ENCODE results near the gene NFU1. TPM values are rescaled to one million over a fixed set of nuclear protein-coding genes. Genes with fewer than 3 reads are reported as not detected.

NFU1 gene
- total and polyA plus RNA-seq, 2 of the 13 experiments (the other 11 are each of a cell fraction or from before 2014, with no cell fraction given) = 39.1 to 84.0 TPM

DNA sequence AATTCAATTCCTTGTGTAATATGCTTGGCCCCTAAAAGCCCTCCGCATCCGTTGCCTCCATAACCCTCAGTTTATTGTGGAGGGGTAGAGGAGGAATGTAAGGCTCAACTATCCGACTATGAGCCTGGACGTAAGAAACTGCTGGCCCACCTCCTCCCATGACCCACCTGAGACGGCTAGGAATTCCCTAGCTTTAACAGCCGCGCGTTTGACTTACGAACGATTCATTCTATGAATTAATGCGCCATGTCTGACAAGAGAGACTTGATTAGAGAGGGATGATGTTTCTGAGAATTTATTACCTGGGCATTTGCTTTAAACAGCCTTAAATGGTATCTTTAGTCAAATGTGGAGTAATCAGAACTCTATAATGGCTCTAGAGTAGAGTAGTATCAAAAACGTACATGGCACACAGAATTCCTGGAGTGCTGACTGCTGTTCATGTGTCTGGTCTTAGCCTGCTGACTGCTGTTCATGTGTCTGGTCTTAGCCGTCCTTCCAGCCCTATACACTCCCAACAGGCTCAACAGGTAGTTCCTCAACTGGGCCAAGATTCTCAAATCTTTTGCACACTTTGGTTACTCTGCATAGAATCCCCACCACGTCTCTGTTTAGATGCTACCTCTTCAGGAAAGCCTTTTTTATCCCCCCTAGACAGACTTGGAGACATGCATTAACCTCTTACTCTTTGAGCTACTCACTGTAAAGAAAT, 49.3 kb downstream of the NFU1 start:
- intact Hi-C loops (cut with micrococcal nuclease; ENCODE audit: unreplicated experiment) (loop anchor here (2.0 to 10.0 kb wide), 2 partner anchors 49 to 213 kb away; partner anchors contain the start of gene NFU1), in situ Hi-C loops (cut with HindIII; ENCODE audit: extremely low pct_ligation_motif_present, low pct_unique_long_range_greater_than_20kb) (no loop called here)
- BruUV-seq (replicated peaks) = TSS peak; percentile 99
- H3K79me2 ChIP-seq (ENCODE audit: insufficient read depth, low read length) = peaks cover 42% of the 10 kb centered on the region
- H3K27ac ChIP-seq (ENCODE audit: extremely low read length, insufficient read depth, low read length) = peak overlapping the region; percentile 80
- H3K4me1 ChIP-seq (ENCODE audit: insufficient read depth, low read length) = peaks cover 45% of the 10 kb centered on the region
- FAIRE-seq = no peak
- H4K20me1 ChIP-seq (ENCODE audit: insufficient read depth, low read length) = peaks cover 9% of the 10 kb centered on the region
- DNase-seq (ENCODE audit: low spot score) = peak; percentile 25
- no peaks in the 10 kb centered on the region for H3K9me3 ChIP-seq (ENCODE audit: low read length)
- H3K27me3 ChIP-seq (ENCODE audit: control insufficient read depth in 1 of 2, insufficient read depth in 2 of 2, low read length in 2 of 2) = no peaks in the 10 kb centered on the region; a peak in 1 of 5 replicates
- H3K36me3 ChIP-seq (replicated peaks in 1 of 2; ENCODE audit: control insufficient read depth in 1 of 2, insufficient read depth in 2 of 2, low read length in 2 of 2) = peaks cover 0 to under 1% of the 10 kb centered on the region in 2 experiments; a peak in 1 of 5 replicates
- H3K4me3 ChIP-seq (replicated peaks in 1 of 3; ENCODE audit: insufficient read depth in 1 of 3, low read depth in 2 of 3, low read length in 3 of 3) = peak overlapping the region; percentile 79 to 99 (median 93)
- H3K4me2 ChIP-seq (ENCODE audit: low read depth, low read length) = peak overlapping the region; percentile 94
- POLR2A ChIA-PET = interaction anchor here (1.0 to 1.6 kb wide), 3 partner anchors 9 to 49 kb away, joined by 3 to 9 read pairs (median 4); partner anchors contain the start of gene NFU1
- peak overlapping the region; percentile 88 for H3K9ac ChIP-seq (ENCODE audit: insufficient read depth, low read depth, low read length)
- WGBS (ENCODE audit: low lambda C conversion rate) = 60% methylated on average over 14 of the region's 14 CpGs
- CTCF ChIA-PET (ENCODE audit: low intra/inter-chr PET ratio, low total read pairs) = no interaction called here
- peak; percentile 23 for ATAC-seq
- peak overlapping the region; percentile 3 for H2AFZ ChIP-seq (ENCODE audit: low read length)
- TF ChIP-seq BRD4 (CRISPR knock-in tag; IDR thresholded peaks at IDR 0.05) (no peak; the same call in 1 of the 2 replicates), CHD2 (IDR thresholded peaks at IDR 0.05; ENCODE audit: low read depth, low read length) (no peak), XRCC5 (optimal IDR thresholded peaks at IDR 0.05; ENCODE audit: low read length) (no peak), CENPX (CRISPR knock-in tag; IDR thresholded peaks at IDR 0.05) (no peak), YEATS2 (CRISPR knock-in tag; IDR thresholded peaks at IDR 0.05; ENCODE audit: borderline replicate concordance) (no peak), HOXD1 (CRISPR knock-in tag; IDR thresholded peaks at IDR 0.05) (no peak), KLF12 (CRISPR knock-in tag; IDR thresholded peaks at IDR 0.05; ENCODE audit: borderline replicate concordance) (no peak), KLF6 (CRISPR knock-in tag; IDR thresholded peaks at IDR 0.05) (no peak), HHEX (CRISPR knock-in tag; IDR thresholded peaks at IDR 0.05) (no peak), RCOR2 (CRISPR knock-in tag; IDR thresholded peaks at IDR 0.05) (no peak), HNF4G (IDR thresholded peaks at IDR 0.05; ENCODE audit: borderline replicate concordance, low read depth, low read length) (no peak), HNF4G (CRISPR knock-in tag; IDR thresholded peaks at IDR 0.05; ENCODE audit: borderline replicate concordance, low read depth) (no peak)
- TF ChIP-seq, protein P1, sequence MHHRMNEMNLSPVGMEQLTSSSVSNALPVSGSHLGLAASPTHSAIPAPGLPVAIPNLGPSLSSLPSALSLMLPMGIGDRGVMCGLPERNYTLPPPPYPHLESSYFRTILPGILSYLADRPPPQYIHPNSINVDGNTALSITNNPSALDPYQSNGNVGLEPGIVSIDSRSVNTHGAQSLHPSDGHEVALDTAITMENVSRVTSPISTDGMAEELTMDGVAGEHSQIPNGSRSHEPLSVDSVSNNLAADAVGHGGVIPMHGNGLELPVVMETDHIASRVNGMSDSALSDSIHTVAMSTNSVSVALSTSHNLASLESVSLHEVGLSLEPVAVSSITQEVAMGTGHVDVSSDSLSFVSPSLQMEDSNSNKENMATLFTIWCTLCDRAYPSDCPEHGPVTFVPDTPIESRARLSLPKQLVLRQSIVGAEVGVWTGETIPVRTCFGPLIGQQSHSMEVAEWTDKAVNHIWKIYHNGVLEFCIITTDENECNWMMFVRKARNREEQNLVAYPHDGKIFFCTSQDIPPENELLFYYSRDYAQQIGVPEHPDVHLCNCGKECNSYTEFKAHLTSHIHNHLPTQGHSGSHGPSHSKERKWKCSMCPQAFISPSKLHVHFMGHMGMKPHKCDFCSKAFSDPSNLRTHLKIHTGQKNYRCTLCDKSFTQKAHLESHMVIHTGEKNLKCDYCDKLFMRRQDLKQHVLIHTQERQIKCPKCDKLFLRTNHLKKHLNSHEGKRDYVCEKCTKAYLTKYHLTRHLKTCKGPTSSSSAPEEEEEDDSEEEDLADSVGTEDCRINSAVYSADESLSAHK (CRISPR knock-in tag; IDR thresholded peaks at IDR 0.05; ENCODE audit: borderline replicate concordance) = no peak
- TF ChIP-seq, protein P2, sequence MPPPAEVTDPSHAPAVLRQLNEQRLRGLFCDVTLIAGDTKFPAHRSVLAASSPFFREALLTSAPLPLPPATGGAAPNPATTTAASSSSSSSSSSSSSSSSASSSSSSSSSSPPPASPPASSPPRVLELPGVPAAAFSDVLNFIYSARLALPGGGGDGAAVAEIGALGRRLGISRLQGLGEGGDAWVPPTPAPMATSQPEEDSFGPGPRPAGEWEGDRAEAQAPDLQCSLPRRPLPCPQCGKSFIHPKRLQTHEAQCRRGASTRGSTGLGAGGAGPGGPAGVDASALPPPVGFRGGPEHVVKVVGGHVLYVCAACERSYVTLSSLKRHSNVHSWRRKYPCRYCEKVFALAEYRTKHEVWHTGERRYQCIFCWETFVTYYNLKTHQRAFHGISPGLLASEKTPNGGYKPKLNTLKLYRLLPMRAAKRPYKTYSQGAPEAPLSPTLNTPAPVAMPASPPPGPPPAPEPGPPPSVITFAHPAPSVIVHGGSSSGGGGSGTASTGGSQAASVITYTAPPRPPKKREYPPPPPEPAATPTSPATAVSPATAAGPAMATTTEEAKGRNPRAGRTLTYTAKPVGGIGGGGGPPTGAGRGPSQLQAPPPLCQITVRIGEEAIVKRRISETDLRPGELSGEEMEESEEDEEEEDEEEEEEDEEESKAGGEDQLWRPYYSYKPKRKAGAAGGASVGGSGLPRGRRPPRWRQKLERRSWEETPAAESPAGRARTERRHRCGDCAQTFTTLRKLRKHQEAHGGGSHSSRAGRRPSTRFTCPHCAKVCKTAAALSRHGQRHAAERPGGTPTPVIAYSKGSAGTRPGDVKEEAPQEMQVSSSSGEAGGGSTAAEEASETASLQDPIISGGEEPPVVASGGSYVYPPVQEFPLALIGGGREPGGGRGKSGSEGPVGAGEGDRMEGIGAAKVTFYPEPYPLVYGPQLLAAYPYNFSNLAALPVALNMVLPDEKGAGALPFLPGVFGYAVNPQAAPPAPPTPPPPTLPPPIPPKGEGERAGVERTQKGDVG (CRISPR knock-in tag; IDR thresholded peaks at IDR 0.05; ENCODE audit: borderline replicate concordance) = peak; percentile 88; the same call in 1 of the 2 replicates
- TF ChIP-seq, protein P3, sequence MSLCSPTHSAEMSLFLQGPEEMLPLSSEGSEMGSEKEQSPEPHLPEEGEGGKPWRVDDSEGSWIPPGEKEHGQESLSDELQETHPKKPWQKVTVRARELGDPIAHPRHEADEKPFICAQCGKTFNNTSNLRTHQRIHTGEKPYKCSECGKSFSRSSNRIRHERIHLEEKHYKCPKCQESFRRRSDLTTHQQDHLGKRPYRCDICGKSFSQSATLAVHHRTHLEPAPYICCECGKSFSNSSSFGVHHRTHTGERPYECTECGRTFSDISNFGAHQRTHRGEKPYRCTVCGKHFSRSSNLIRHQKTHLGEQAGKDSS (CRISPR knock-in tag; IDR thresholded peaks at IDR 0.05; ENCODE audit: borderline replicate concordance, low read depth) = no peak
- TF ChIP-seq, protein P4, sequence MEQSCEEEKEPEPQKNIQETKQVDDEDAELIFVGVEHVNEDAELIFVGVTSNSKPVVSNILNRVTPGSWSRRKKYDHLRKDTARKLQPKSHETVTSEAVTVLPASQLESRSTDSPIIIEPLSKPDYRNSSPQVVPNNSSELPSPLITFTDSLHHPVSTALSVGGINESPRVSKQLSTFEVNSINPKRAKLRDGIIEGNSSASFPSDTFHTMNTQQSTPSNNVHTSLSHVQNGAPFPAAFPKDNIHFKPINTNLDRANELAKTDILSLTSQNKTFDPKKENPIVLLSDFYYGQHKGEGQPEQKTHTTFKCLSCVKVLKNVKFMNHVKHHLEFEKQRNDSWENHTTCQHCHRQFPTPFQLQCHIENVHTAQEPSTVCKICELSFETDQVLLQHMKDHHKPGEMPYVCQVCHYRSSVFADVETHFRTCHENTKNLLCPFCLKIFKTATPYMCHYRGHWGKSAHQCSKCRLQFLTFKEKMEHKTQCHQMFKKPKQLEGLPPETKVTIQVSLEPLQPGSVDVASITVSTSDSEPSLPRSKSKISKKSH (CRISPR knock-in tag; IDR thresholded peaks at IDR 0.05; ENCODE audit: borderline replicate concordance) = no peak

All from HepG2 (cell line).